SK-N-SH treated with all-trans-retinoic acid at 6 μM for 48 hours (cell line): ENCODE results near the gene SNX18.

ENCODE experiments used
- GLIS3 ChIP-seq: fragments of 250-450 bp; sonication (Bioruptor Pico); IDR thresholded peaks from 2 replicates; pipeline ENCODE4 v1.5.0; 2020; ENCODE audit warnings: mild to moderate bottlenecking, moderate library complexity
- ISL1 ChIP-seq: fragments of 250-450 bp; sonication (Bioruptor Pico); IDR thresholded peaks from 2 replicates; pipeline ENCODE4 v2.1.2; 2022; ENCODE audit warnings: mild to moderate bottlenecking, moderate library complexity
- RARB ChIP-seq: fragments of 250-450 bp; sonication (Bioruptor Pico); IDR thresholded peaks from 2 replicates; pipeline ENCODE4 v1.8.0; 2021; ENCODE audit warnings: mild to moderate bottlenecking, moderate library complexity
- SNAI2 ChIP-seq: fragments of 250-450 bp; sonication (Bioruptor Pico); IDR thresholded peaks from 2 replicates; pipeline ENCODE4 v1.5.0; 2020; ENCODE audit warnings: mild to moderate bottlenecking, moderate library complexity
- ZFP30 ChIP-seq: fragments of 450-650 bp; formaldehyde crosslinking; IDR thresholded peaks from 2 replicates; pipeline ENCODE4 v1.5.0; 2022; ENCODE audit warnings: mild to moderate bottlenecking, moderate library complexity
- ZNF565 ChIP-seq: fragments of 450-650 bp; formaldehyde crosslinking; conservative IDR thresholded peaks from 2 replicates; pipeline ENCODE4 v1.5.0; 2020; ENCODE audit warnings: low read depth, mild to moderate bottlenecking, moderate library complexity
- TF ChIP-seq, protein P1 (sequence below): fragments of 250-450 bp; sonication (Bioruptor Pico); IDR thresholded peaks from 2 replicates; pipeline ENCODE4 v1.8.0; 2020; ENCODE audit warnings: mild to moderate bottlenecking, moderate library complexity, borderline replicate concordance
- TF ChIP-seq, protein P2 (sequence below): fragments of 250-450 bp; sonication (Bioruptor Pico); IDR thresholded peaks from 2 replicates; pipeline ENCODE4 v1.8.0; 2021; ENCODE audit warnings: low read depth, mild to moderate bottlenecking, moderate library complexity, borderline replicate concordance

DNA sequence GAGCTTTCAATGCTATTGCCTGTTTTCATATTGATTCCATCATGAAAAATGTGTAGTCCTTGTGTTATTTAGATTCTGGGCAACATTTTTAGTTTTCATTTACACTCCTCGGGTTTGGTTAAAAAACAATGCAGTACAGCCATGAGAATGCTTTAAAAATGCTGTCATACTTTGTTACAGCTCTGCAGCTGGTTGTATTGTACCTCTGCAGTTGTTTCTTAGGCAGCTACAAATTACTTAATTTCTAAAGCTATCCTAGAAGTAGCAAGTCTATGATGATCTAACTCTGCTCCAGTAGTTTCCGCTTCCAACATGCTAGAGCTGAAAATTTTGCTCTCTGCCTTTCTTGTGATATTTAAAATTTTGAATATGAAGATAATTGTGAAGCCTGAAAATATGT, 20.2 kb downstream of the SNX18 start:
- TF ChIP-seq RARB: no peak
- TF ChIP-seq, protein P1, sequence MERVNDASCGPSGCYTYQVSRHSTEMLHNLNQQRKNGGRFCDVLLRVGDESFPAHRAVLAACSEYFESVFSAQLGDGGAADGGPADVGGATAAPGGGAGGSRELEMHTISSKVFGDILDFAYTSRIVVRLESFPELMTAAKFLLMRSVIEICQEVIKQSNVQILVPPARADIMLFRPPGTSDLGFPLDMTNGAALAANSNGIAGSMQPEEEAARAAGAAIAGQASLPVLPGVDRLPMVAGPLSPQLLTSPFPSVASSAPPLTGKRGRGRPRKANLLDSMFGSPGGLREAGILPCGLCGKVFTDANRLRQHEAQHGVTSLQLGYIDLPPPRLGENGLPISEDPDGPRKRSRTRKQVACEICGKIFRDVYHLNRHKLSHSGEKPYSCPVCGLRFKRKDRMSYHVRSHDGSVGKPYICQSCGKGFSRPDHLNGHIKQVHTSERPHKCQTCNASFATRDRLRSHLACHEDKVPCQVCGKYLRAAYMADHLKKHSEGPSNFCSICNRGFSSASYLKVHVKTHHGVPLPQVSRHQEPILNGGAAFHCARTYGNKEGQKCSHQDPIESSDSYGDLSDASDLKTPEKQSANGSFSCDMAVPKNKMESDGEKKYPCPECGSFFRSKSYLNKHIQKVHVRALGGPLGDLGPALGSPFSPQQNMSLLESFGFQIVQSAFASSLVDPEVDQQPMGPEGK (CRISPR knock-in tag): no peak
- TF ChIP-seq, protein P2, sequence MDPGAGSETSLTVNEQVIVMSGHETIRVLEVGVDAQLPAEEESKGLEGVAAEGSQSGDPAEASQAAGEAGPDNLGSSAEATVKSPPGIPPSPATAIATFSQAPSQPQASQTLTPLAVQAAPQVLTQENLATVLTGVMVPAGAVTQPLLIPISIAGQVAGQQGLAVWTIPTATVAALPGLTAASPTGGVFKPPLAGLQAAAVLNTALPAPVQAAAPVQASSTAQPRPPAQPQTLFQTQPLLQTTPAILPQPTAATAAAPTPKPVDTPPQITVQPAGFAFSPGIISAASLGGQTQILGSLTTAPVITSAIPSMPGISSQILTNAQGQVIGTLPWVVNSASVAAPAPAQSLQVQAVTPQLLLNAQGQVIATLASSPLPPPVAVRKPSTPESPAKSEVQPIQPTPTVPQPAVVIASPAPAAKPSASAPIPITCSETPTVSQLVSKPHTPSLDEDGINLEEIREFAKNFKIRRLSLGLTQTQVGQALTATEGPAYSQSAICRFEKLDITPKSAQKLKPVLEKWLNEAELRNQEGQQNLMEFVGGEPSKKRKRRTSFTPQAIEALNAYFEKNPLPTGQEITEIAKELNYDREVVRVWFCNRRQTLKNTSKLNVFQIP (CRISPR knock-in tag): no peak
- no peak for TF ChIP-seq GLIS3 (CRISPR knock-in tag)
- no peak for TF ChIP-seq SNAI2
- no peak for TF ChIP-seq ZFP30 (CRISPR knock-in tag)
- no peak for TF ChIP-seq ISL1
- TF ChIP-seq ZNF565 (CRISPR knock-in tag): no peak
